ENCODE data around the gene NUDT19.
A peak's percentile ranks its signal among the peaks of the same experiment; 100 is the strongest.
"Not testable (repeated sequence)": the region's sequence is repeated elsewhere in the genome, so short reads cannot be mapped to it uniquely, and the experiment has no call there.

Gene NUDT19
- total RNA-seq, result 11.1 to 18.0 reads per million in 2 donors

GRCh38 chr19:32691291-32691951, at the start of gene NUDT19:
TSS of gene NUDT19 (plus strand) at chr19:32691821. CDS start at chr19:32691961, 140 bp downstream.
- peak; percentile 55 for DNase-seq

- DNase-seq, result peak; percentile 34
Observed at GRCh38 chr19:32642771-32643170, 48.9 kb upstream of the NUDT19 start.

GRCh38 chr19:32646556-32646955, 45.1 kb upstream of the NUDT19 start:
- no peak for DNase-seq

GRCh38 chr19:32647361-32647760, 44.3 kb upstream of the NUDT19 start:
- no peak for DNase-seq

GRCh38 chr19:32649751-32650150, 41.9 kb upstream of the NUDT19 start:
- DNase-seq, result no peak

GRCh38 chr19:32650671-32651070, 41.0 kb upstream of the NUDT19 start:
- DNase-seq, result no peak

- DNase-seq, result no peak
Observed at GRCh38 chr19:32651729-32652140, 39.9 kb upstream of the NUDT19 start.

- DNase-seq, result not testable (repeated sequence)
Observed at GRCh38 chr19:32652331-32652730, 39.3 kb upstream of the NUDT19 start.

GRCh38 chr19:32652894-32653598, 38.6 kb upstream of the NUDT19 start:
- DNase-seq, result no peak

- DNase-seq, result no peak
Observed at GRCh38 chr19:32653599-32653915, 38.1 kb upstream of the NUDT19 start.

GRCh38 chr19:32656379-32656778, 35.2 kb upstream of the NUDT19 start:
- DNase-seq, result not testable (repeated sequence)

- no peak for DNase-seq
Observed at GRCh38 chr19:32658075-32658474, 33.5 kb upstream of the NUDT19 start.

- no peak for DNase-seq
Observed at GRCh38 chr19:32658527-32658926, 33.1 kb upstream of the NUDT19 start.

GRCh38 chr19:32661318-32661717, 30.3 kb upstream of the NUDT19 start:
- DNase-seq, result no peak

- no peak for DNase-seq
Observed at GRCh38 chr19:32662186-32662585, 29.4 kb upstream of the NUDT19 start.

- no peak for DNase-seq
Observed at GRCh38 chr19:32666084-32666483, 25.5 kb upstream of the NUDT19 start.

- DNase-seq, result no peak
Observed at GRCh38 chr19:32669310-32669709, 22.3 kb upstream of the NUDT19 start.

GRCh38 chr19:32671883-32672593, 19.6 kb upstream of the NUDT19 start:
- no peak for DNase-seq

- no peak for DNase-seq
Observed at GRCh38 chr19:32672841-32673240, 18.8 kb upstream of the NUDT19 start.

- no peak for DNase-seq
Observed at GRCh38 chr19:32673573-32673972, 18.0 kb upstream of the NUDT19 start.

- no peak for DNase-seq
Observed at GRCh38 chr19:32674153-32674930, 17.3 kb upstream of the NUDT19 start.

GRCh38 chr19:32674931-32675719, 16.5 kb upstream of the NUDT19 start, which contains the start of gene ANKRD27:
TSS of gene ANKRD27 (minus strand) at chr19:32675180. CDS start at chr19:32659015, 16,165 bp downstream.
- DNase-seq, result peak; percentile 98
